Left ventricle myocardium inferior (tissue), 1 donor: ENCODE measurements around the gene C11orf86. TPM values are rescaled to one million over a fixed set of nuclear protein-coding genes. Genes with fewer than 3 reads are reported as not detected.

Experiments
- DNase-seq: peaks from one replicate; pipeline ENCODE4 v3.0.0-alpha.2; 2020
- H3K27ac ChIP-seq: fragments of 200-600 bp; replicated peaks from 2 replicates; pipeline ENCODE4 v1.8.0; 2021
- H3K27me3 ChIP-seq: fragments of 200-600 bp; 2 replicates; pipeline ENCODE4 v1.8.0; 2021; ENCODE audit warnings: low read depth
- H3K36me3 ChIP-seq: fragments of 200-600 bp; 2 replicates; pipeline ENCODE4 v1.8.0; 2021
- H3K4me1 ChIP-seq: fragments of 200-600 bp; 2 replicates; pipeline ENCODE4 v1.8.0; 2021
- H3K4me3 ChIP-seq: fragments of 200-600 bp; 2 replicates; pipeline ENCODE4 v1.8.0; 2021; ENCODE audit warnings: mild to moderate bottlenecking, moderate library complexity
- H3K9me3 ChIP-seq: fragments of 200-600 bp; replicated peaks from 2 replicates; pipeline ENCODE4 v1.8.0; 2021
- intact Hi-C: fragments of 100-400 bp; cut with micrococcal nuclease; formaldehyde crosslinking; loops from one replicate; pipeline ENCODE4 v1.11.0; 2022
- total RNA-seq: library from RNA; stranded (reverse); fragmentation: NEBNext Ultra II Directional; extraction: Animal tissue kit (Norgen Biotek cat#: 25700); gene quantifications from one replicate; pipeline ENCODE4 v1.2.1, GENCODE V29; 2021
- TF ChIP-seq, protein P1 (sequence below): fragments of 200-600 bp; IDR thresholded peaks from 2 replicates; pipeline ENCODE4 v1.8.0; 2021; ENCODE audit warnings: antibody characterized with exemption, mild to moderate bottlenecking, borderline replicate concordance
- donor health status: DM: no; HTN: yes; CAD: no; lungs with severe emphysema.

C11orf86 gene
- total RNA-seq, 1 donor from 2014 or later, result not detected

DNA sequence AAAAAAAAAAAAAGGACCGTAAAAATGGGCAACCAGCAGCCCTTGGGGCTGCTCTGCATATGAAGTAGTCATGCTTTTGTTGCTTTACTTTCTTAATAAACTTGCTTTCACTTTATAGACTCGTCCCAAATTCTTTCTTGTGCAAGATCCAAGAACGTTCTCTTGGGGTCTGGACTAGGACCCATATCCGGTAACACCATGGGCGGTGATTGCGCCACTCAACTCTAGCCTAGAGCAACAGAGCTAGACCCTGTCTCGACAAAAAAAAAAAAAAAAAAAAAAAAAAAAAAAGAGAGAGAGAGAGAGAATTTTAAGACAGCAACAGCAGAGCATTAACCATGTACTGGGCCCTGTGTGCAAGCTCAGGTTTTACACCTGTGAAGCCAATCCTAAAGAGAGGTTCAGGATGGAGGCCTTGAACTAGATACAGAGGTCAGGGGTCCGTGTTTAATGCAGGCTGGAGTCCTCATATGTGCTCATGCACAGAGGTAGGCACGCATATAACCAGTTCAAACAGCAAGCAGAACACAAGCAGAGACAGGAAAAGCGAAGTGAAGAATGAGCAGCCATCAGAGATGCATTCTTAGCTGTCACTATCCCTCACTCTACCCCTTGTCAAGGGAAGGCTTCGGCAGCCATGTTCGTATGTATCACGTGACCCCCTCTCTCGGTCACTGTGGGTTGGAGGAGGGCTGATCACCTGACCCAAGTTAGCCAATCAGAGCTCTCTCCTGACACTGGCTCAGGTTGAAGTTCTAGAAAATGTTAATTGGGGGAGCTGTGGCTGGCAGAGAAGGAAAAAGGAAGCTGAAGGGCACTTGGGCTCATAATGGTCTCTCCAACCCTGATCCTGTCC is 31.2 kb downstream of the C11orf86 start:
- TF ChIP-seq, protein P1, sequence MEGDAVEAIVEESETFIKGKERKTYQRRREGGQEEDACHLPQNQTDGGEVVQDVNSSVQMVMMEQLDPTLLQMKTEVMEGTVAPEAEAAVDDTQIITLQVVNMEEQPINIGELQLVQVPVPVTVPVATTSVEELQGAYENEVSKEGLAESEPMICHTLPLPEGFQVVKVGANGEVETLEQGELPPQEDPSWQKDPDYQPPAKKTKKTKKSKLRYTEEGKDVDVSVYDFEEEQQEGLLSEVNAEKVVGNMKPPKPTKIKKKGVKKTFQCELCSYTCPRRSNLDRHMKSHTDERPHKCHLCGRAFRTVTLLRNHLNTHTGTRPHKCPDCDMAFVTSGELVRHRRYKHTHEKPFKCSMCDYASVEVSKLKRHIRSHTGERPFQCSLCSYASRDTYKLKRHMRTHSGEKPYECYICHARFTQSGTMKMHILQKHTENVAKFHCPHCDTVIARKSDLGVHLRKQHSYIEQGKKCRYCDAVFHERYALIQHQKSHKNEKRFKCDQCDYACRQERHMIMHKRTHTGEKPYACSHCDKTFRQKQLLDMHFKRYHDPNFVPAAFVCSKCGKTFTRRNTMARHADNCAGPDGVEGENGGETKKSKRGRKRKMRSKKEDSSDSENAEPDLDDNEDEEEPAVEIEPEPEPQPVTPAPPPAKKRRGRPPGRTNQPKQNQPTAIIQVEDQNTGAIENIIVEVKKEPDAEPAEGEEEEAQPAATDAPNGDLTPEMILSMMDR, result no peak

DNA sequence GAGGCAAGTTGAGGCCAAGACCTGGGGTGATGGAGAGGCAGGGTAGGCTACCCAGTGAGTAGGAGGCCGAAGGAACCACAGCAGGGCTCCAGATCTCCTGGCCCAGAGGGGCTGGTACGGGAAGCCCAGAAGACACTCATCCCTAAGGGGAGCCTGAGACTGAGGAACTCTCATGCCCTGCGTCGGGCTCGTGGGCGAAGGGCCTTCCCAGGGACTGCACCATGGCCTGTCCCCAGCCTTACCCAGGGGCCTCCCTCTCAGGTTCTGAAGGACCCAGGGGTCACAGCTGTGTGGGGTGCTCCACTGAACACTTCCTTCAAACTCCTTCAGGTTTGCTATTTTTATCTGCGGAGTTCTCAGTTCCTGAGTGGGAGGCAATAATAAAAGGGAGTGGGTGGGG is 32.0 kb downstream of the C11orf86 start:
- Histone ChIP-seq H3K27ac (no peak overlapping the region), H3K4me1 (no peaks in the 10 kb centered on the region), H3K36me3 (no peaks in the 10 kb centered on the region), H3K27me3 (no peaks in the 10 kb centered on the region), H3K9me3 (no peaks in the 10 kb centered on the region), H3K4me3 (no peak overlapping the region)
- intact Hi-C loops, result no loop called here
- TF ChIP-seq, protein P1, result no peak
- DNase-seq, result no peak

More for the DNA sequence above, 31.2 kb downstream of the C11orf86 start:
- H3K4me1 ChIP-seq, result no peaks in the 10 kb centered on the region
- no peak for DNase-seq
- H3K4me3 ChIP-seq, result no peak overlapping the region
- no peaks in the 10 kb centered on the region for H3K27me3 ChIP-seq
- intact Hi-C loops, result no loop called here
- H3K36me3 ChIP-seq, result no peaks in the 10 kb centered on the region
- H3K27ac ChIP-seq, result no peak overlapping the region
- H3K9me3 ChIP-seq, result no peaks in the 10 kb centered on the region

DNA sequence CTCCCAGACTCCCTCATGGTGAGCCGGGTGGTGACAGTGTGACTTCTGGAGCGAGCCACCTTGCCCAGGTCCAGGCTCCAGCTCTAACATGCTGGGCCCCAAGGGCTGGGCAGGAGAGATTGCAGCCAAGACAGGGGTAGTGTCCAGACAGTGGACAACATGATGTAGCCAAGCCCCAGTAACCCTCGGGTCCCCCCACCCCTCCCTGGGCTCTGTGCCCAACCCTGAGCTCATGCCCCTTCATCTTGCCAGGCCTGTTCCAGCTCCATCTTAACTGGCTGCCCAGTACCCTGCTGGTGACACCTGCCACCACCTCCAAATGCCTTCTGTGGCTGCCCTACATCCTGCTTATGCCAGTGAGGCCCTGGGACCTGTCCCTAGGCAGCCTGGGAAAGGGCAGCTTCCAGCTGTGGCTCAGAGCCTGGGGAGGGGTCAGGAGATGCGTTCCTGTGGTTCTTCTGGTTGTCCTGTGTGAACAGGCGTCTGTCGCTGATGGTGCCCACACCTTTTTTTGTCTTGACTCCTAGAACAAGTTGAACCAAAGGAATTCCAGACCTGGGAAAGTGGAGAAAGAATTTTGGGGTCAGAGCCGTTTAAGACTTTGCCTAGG is 35.3 kb downstream of the C11orf86 start:
- intact Hi-C loops, result no loop called here
- no peak overlapping the region for H3K4me3 ChIP-seq
- DNase-seq, result no peak
- TF ChIP-seq, protein P1, result no peak
- H3K27ac ChIP-seq, result no peak overlapping the region
- no peaks in the 10 kb centered on the region for H3K36me3 ChIP-seq
- H3K4me1 ChIP-seq, result no peaks in the 10 kb centered on the region
- peaks cover 3% of the 10 kb centered on the region for H3K27me3 ChIP-seq
- H3K9me3 ChIP-seq, result no peaks in the 10 kb centered on the region

DNA sequence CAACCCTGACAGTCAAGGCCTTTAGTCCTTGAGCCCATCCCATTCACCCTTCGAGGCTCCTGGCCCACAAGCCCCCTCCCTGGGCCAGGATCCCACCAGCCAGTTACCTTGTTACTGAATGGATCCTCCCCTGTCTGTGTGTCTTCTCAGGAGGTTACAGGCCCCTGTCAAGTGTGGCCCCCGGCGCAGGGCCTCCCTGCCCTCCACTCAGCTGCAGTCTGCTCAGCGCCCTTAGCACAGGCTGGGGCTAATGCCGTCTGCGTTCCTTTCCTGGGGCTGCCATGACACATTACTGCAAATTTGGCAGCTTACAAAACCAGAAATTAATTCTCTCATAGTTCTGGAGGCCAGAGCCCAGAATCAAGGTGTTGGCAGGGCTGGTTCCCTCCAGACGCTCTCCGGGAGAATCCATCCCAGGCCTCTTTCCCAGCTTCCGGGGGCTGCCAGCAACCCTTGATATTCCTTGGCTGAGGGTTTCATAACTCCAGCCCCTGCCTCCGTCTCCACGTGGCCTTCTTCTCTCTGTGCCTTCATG is 38.5 kb downstream of the C11orf86 start:
- TF ChIP-seq, protein P1, result no peak
- no peaks in the 10 kb centered on the region for H3K36me3 ChIP-seq
- no peaks in the 10 kb centered on the region for H3K4me1 ChIP-seq
- H3K27ac ChIP-seq, result no peak overlapping the region
- no peaks in the 10 kb centered on the region for H3K9me3 ChIP-seq
- intact Hi-C loops, result no loop called here
- no peak overlapping the region for H3K4me3 ChIP-seq
- peaks cover 10% of the 10 kb centered on the region for H3K27me3 ChIP-seq
- DNase-seq, result no peak

DNA sequence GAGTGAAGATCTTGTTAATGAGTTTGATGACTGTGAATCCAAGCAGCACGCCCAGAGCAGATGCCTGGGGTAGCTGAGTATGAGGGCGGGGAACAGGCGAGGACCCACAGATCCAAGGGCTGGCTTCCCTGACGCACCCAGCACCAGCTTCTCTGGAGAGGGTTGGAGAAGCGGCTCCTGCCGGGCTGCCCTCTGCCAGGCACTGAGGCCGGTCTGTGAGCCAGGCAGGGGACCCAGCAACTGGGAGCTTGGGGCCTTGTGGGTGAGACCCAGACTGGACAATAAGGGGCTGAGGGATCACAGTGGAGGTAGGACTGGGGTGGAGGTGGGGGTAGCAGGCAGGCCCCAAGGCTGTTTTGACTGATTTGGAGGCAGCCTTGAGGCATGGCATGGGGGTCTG is 39.2 kb downstream of the C11orf86 start:
- DNase-seq, result no peak
- no peak overlapping the region for H3K4me3 ChIP-seq
- H3K9me3 ChIP-seq, result no peaks in the 10 kb centered on the region
- no peaks in the 10 kb centered on the region for H3K4me1 ChIP-seq
- intact Hi-C loops, result no loop called here
- H3K27ac ChIP-seq, result no peak overlapping the region
- TF ChIP-seq, protein P1, result no peak
- peaks cover 10% of the 10 kb centered on the region for H3K27me3 ChIP-seq
- H3K36me3 ChIP-seq, result no peaks in the 10 kb centered on the region
